HG03045 (cell line): ENCODE results near the gene TCERG1L.

Source experiments
- ATAC-seq: cut with Tn5 transposase; IDR thresholded peaks from one replicate; pipeline ENCODE4 v1.9.1; 2021; ENCODE audit warnings: mild to moderate bottlenecking, moderate library complexity; ENCODE audit not compliant: unreplicated experiment

The TCERG1L gene

DNA sequence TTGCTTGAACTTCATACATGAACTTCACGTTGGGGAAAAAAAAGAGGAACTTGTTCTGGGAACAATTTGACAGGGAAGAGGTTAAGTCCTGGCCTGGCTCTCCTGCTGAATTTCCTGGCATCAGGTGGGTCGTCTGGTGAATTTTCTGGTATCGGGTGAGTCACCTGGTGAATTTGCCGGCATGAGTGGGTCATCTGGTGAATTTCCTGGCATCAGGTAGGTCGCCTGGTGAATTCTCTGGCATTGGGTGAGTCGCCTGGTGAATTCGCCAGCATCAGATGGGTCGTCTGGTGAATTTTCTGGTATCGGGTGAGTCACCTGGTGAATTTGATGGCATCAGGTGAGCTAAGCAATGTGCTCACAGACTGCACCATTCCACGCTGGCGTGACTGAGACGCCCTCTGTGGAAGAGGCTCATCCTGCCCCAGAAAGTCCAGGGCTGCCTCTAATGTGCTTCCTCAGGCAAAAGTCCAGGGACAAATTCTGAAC, 255.4 kb downstream of the TCERG1L start:
- ATAC-seq, result no peak

DNA sequence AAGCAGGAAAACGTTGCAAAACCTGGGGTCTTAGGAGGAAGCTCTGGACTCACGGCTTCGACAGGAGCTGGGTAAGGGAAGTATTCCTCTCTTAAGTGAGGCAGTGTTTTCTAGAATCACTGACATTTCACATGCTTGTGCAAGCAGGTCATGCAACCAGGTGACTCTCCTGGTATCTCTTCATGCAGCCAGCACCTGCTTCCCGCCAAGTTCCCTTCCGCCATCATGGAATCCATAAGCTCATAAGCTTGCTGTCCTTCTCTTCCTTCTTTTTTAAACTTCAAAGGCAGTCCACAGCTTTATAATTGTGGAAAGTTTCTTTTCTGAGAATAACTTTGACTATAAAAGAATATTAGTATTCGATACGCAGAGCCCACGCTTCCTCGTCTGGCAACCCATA, 256.1 kb downstream of the TCERG1L start:
- ATAC-seq, result no peak

DNA sequence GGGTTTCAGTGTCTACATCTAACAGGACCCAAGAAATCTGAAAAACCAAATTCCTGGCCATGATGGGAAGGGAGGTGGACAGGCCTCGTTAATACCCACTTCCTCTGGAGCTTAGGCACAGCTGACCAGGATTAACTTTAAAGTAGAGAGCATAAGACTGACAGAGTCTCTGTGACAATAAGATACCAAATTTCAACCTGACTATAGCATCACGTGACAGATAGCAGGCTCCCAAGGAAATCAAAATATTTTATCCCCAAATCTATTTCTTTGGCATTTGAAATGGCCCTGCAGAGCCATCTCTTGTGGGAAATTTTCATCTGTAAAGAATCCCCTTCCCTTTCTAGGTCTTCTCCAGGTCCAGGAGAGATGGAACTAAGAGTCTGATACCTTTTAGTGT, 258.3 kb downstream of the TCERG1L start:
- ATAC-seq, result no peak

DNA sequence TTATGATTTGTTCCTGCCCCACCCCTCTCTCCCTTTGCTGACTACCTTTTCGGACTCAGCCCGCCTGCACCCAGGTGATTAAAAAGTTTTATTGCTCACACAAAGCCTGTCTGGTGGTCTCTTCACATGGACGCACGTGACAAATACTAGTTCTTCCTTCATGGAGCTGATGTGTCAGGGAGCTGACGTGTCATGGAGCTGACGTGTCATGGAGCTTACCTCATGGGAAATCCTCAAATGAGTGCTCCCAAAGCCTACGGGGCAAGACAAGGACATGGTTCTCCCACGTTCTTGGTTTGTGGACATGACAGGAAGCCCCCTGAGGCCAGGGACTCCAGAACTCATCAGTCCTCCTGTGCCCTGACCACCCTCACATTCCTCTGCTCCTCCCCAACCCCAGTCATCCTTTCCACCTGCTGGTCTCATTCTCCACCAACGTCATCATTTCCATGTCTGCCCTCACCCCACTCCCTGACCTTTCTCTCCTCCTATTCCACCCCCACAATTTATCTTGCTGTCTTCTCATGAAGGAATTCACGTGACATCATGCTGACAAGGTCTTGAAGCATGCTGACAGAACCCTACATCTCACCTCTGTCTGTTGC, 261.3 kb downstream of the TCERG1L start:
- ATAC-seq, result no peak

DNA sequence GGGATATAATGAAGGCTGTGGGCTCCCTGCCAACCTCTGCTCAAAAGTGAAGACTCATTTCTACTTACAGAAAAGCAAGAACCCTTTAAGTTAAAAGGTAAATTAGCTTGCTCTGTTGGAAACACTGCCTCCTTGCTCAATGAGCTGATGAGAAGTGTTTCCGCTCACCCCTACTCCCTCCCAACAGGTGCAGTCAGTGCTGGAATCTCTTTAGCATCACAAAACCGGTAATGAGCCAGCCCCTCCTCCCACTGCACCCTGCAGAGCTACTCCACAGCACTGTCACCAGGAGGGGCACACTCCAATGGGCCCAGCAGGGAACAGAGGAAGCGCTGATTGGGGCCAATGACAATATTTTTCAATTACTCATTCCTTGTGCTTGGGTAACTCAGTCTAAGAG, 262.5 kb downstream of the TCERG1L start:
- no peak for ATAC-seq

DNA sequence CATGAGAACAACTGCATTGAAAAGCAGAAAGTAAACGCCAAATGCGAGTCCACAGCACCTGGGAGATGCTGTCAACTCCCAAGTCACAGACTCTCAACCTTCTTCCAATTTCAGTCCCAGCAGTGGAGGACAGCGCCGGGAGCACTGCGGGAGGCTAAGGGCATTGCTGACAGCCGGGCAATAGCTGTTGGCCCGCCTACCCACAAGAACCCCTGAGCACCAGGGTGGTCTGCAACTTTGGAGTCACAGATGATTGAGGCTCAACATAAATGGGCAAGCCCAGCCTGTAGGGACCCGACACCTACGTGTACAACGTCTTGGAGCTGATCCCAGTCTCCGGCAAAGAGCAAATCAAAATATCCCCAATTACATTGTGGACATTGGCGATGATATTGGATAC, 262.9 kb downstream of the TCERG1L start:
- no peak for ATAC-seq

DNA sequence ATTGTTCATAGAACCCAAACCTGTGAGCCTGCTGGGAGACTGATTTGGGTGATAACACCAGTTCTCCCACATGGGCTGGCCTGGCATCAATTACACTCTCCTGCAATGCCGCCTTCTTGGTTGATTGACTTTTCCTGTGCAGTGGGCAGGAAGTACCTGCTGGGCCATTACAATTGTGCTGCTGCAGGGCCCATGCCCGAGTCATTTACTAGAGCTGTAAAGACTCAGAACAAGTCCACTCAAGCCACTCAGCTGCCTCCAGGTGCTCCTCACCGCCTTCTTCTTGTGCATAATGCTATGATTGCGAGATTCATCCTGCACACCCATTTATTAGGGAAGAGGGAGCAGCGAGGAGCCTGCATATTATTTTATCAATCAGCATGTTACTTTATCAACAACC, 264.0 kb downstream of the TCERG1L start:
- ATAC-seq, result no peak

DNA sequence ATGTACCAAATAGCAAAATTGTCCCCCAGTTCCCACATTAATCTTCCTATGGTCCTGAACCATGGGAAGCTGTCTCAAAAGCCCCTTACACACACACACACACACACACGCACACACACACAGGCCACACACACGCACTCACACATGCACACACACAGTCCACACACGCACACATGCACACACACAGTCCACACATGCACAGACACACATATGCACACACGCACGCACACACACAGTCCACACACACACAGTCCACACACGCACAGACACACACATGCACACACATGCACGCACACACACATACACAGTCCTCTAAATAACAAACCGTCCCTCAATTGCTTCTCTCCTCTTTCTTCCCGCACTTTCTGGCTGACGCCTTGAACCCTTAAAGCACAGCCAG, 265.3 kb downstream of the TCERG1L start:
- ATAC-seq, result no peak

DNA sequence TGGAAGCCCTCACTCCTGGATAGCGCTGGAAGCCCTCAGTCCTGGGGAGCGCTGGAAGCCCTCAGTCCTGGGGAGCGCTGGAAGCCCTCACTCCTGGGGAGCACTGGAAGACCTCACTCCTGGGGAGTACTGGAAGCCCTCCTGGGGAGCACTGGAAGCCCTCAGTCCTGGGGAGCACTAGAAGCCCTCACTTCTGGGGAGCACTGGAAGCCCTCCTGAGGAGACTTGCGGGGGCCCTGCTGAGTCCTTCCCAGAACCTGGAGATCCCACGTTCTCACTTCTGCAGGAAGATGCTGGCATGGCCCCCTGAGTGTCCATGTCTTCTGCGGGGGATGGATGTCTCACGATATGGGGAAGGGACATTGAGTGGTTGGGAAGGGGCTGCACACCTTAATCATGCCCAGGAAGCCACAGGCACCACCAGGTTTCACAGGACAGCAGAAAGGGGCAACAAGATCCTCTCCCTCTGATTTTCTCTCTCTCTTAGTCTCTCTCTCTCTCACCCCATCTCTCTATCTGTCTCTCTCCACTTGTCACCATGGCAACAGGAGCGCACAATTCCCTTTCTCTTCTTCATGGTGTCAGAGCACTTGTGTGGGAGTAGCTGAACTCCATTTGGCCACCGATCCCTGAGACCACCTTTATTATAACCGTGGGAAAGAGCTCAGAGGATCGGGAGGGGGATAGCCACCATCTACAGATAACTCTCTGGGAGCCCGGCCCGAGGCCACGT, 267.0 kb downstream of the TCERG1L start:
- no peak for ATAC-seq

DNA sequence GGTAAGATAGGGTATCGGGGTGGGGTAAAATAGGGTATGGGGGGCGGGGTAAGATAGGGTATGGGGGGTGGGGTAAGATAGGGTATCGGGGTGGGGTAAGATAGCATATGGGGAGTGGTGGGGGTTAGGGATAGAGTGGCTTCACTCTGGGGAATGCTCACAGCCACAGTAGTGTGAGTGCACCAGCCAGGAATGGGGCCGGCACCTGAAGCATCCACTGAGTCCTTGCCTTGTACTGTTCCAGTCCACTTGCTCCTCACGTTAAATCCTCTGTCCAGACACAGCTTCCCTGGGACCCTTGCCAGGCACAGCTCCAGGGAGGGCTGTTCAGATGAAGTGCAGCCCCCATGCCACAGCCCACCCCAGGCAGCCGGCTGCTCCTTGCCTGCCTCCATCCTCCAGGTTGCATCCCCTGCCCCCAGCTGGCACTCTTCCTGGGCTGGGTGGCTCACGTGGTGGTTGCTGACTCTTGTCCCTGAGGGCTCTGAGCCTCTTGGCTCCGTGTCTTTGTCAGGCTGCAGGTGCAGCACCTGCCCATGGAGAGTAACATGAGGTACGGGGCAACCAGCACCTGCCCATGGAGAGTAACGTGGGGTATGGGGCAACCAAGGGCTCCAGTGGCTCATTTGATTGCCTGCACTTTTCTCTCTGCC, 268.4 kb downstream of the TCERG1L start:
- no peak for ATAC-seq
